ENCODE results near the gene FCHSD2. TPM values are rescaled to one million over a fixed set of nuclear protein-coding genes. Genes with fewer than 3 reads are reported as not detected.

Gene FCHSD2
- total RNA-seq, 6 donors from 2014 or later: 22.5 to 55.6 (median 42.7) TPM

DNA sequence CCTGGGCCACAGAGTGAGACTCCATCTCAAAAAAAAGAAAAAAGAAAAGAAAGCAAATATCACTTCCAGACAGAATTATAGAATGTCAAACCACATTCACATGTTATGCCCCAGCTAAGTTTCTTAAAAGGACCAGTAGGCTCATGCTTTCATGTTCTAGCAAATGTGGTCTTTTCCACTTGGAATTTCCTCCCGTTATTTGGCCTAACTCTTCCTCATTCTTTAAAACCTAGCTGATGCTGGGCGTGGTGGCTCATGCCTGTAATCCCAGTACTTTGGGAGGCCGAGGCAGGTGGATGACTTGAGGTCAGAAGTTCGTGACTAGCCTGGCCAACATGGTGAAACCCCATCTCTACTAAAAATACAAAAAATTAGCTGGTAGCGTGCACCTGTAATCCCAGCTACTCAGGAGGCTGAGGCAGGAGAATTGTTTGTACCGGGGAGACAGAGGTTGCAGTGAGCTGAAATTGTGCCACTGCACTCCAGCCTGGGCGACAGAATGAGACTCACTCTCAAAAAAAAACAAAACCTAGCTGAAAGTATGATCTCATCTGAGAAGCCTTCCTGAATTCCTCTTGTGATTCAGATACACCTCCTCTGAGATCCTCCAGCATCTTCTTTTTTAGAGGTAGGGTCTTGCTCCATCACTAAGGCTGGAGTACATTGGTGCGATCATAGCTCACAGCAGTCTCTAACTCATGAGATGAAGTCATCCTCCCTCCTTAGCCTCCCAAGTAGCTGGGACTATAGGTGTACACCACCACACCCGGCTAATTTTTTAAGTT lies 50.4 kb downstream of the FCHSD2 start:
- Histone ChIP-seq H3K36me3 (peaks cover 0 to 3% (median 0%) of the 10 kb centered on the region in 4 donors), H3K9me3 (no peaks in the 10 kb centered on the region), H3K4me3 (no peak overlapping the region), H3K27ac (no peak overlapping the region), H3K27me3 (no peaks in the 10 kb centered on the region), H3K4me1 (peaks cover 23 to 30% (median 28%) of the 10 kb centered on the region in 4 donors)
- DNase-seq: no peak
- TF ChIP-seq POLR2A (IDR thresholded peaks at IDR 0.05) (no peak), POLR2AphosphoS5 (IDR thresholded peaks at IDR 0.05) (no peak), EP300 (IDR thresholded peaks at IDR 0.05) (no peak)
- TF ChIP-seq, protein P1, sequence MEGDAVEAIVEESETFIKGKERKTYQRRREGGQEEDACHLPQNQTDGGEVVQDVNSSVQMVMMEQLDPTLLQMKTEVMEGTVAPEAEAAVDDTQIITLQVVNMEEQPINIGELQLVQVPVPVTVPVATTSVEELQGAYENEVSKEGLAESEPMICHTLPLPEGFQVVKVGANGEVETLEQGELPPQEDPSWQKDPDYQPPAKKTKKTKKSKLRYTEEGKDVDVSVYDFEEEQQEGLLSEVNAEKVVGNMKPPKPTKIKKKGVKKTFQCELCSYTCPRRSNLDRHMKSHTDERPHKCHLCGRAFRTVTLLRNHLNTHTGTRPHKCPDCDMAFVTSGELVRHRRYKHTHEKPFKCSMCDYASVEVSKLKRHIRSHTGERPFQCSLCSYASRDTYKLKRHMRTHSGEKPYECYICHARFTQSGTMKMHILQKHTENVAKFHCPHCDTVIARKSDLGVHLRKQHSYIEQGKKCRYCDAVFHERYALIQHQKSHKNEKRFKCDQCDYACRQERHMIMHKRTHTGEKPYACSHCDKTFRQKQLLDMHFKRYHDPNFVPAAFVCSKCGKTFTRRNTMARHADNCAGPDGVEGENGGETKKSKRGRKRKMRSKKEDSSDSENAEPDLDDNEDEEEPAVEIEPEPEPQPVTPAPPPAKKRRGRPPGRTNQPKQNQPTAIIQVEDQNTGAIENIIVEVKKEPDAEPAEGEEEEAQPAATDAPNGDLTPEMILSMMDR (IDR thresholded peaks at IDR 0.05): no peak
- 87 to 88% methylated on average over 9 of the region's 9 CpGs for WGBS, 2 donors
- ATAC-seq (ENCODE audit: low FRiP score in 2 of 2): no peak

DNA sequence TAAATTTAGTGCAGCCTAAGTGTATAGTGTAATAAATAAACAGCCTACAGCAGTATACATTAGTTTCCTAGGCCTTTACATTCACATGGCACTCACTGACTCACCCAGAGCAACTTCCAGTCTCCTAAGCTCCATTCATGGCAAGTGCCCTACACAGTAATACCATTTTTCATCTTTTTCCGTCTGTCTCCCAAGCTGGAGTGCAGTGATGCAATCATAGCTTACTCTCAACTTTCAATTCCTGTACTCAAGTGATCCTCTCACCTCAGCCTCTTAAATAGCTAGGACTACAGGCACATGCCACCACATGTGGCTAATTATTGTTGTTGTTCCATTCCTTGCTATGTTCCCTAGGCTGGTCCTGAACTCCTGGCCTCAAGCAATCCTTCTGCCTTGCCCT lies 54.4 kb downstream of the FCHSD2 start:
- peak in 1 of 2 donors; percentile 62 for DNase-seq

GRCh38 chr11:73085189-73085875 lies 56.8 kb downstream of the FCHSD2 start:
- peak in 1 of 2 donors; percentile 49 for ATAC-seq (ENCODE audit: low FRiP score in 2 of 2)
- H3K36me3 ChIP-seq: peaks cover 0 to 9% (median 2%) of the 10 kb centered on the region in 4 donors

More for the DNA sequence above, 54.4 kb downstream of the FCHSD2 start:
- Histone ChIP-seq H3K27ac (peak overlapping the region; percentile 30 to 57 (median 46)), H3K4me3 (no peak overlapping the region), H3K27me3 (no peaks in the 10 kb centered on the region), H3K36me3 (peaks cover 0 to 4% (median 1%) of the 10 kb centered on the region in 4 donors), H3K9me3 (no peaks in the 10 kb centered on the region), H3K4me1 (peaks cover 12 to 24% (median 15%) of the 10 kb centered on the region in 4 donors)
- TF ChIP-seq POLR2A (IDR thresholded peaks at IDR 0.05) (no peak), POLR2AphosphoS5 (IDR thresholded peaks at IDR 0.05) (peak; percentile 55 to 62), EP300 (IDR thresholded peaks at IDR 0.05) (peak in 1 of 4 donors; percentile 92)
- TF ChIP-seq, protein P1 (IDR thresholded peaks at IDR 0.05): no peak
- WGBS, 2 donors: 35 to 43% methylated on average over 1 of the region's 1 CpG
- ATAC-seq (ENCODE audit: low FRiP score in 2 of 2): peak; percentile 56 to 74

GRCh38 chr11:73078631-73079030 lies 63.5 kb downstream of the FCHSD2 start:
- Histone ChIP-seq H3K36me3 (peaks cover 0 to 18% (median 2%) of the 10 kb centered on the region in 4 donors), H3K4me3 (no peak overlapping the region), H3K27me3 (no peaks in the 10 kb centered on the region), H3K9me3 (no peaks in the 10 kb centered on the region), H3K4me1 (peaks cover 6 to 12% (median 8%) of the 10 kb centered on the region in 4 donors), H3K27ac (no peak overlapping the region)
- ATAC-seq (ENCODE audit: low FRiP score in 2 of 2) (no peak), DNase-seq (no peak)
- TF ChIP-seq POLR2AphosphoS5 (IDR thresholded peaks at IDR 0.05) (no peak), EP300 (IDR thresholded peaks at IDR 0.05) (no peak), POLR2A (IDR thresholded peaks at IDR 0.05) (no peak)
- TF ChIP-seq, protein P1 (IDR thresholded peaks at IDR 0.05): no peak
- WGBS, 2 donors: 98 to 100% methylated on average over 9 of the region's 9 CpGs

More at GRCh38 chr11:73085189-73085875, 56.8 kb downstream of the FCHSD2 start:
- no peak for TF ChIP-seq POLR2AphosphoS5 (IDR thresholded peaks at IDR 0.05)
- TF ChIP-seq, protein P1 (IDR thresholded peaks at IDR 0.05): no peak
- TF ChIP-seq POLR2A (IDR thresholded peaks at IDR 0.05): no peak
- no peak for TF ChIP-seq EP300 (IDR thresholded peaks at IDR 0.05)
- no peak overlapping the region for H3K4me3 ChIP-seq
- H3K9me3 ChIP-seq: no peaks in the 10 kb centered on the region
- H3K4me1 ChIP-seq: peaks cover 12 to 24% (median 15%) of the 10 kb centered on the region in 4 donors
- H3K27me3 ChIP-seq: no peaks in the 10 kb centered on the region
- 70 to 79% methylated on average over 4 of the region's 4 CpGs for WGBS, 2 donors
- DNase-seq: no peak
- H3K27ac ChIP-seq: peak overlapping the region in 2 of 4 donors; percentile 0 to 23

Measured in upper lobe of left lung (tissue), 6 donors.